ENCODE results near the gene DEF6. TPM values are rescaled to one million over a fixed set of nuclear protein-coding genes. Genes with fewer than 3 reads are reported as not detected.
A peak's percentile ranks its signal among the peaks of the same experiment; 100 is the strongest.

Gene DEF6
- polyA plus RNA-seq, 1 donor: 13.2 TPM

GRCh38 chr6:35280903-35281302, 16.7 kb upstream of the DEF6 start:
- Histone ChIP-seq H3K4me3 (ENCODE audit: low read length) (no peak overlapping the region), H3K27ac (ENCODE audit: low read length) (no peak overlapping the region), H3K9me3 (ENCODE audit: control insufficient read depth, low read depth, low read length) (no peaks in the 10 kb centered on the region), H3K36me3 (ENCODE audit: control insufficient read depth, insufficient read depth, low read length) (peaks cover 37% of the 10 kb centered on the region), H3K4me1 (ENCODE audit: control insufficient read depth, insufficient read depth, low read length) (no peaks in the 10 kb centered on the region), H3K27me3 (ENCODE audit: control insufficient read depth, insufficient read depth, low read length) (no peaks in the 10 kb centered on the region)
- no CpG with 5 or more reads among the region's 4 CpGs for WGBS (ENCODE audit: insufficient coverage, low lambda C conversion rate)
- DNase-seq: no peak

- Histone ChIP-seq H3K36me3 (ENCODE audit: control insufficient read depth, insufficient read depth, low read length) (peaks cover 52% of the 10 kb centered on the region), H3K27me3 (ENCODE audit: control insufficient read depth, insufficient read depth, low read length) (no peaks in the 10 kb centered on the region), H3K27ac (ENCODE audit: low read length) (no peak overlapping the region), H3K4me1 (ENCODE audit: control insufficient read depth, insufficient read depth, low read length) (no peaks in the 10 kb centered on the region), H3K9me3 (ENCODE audit: control insufficient read depth, low read depth, low read length) (no peaks in the 10 kb centered on the region), H3K4me3 (ENCODE audit: low read length) (no peak overlapping the region)
- WGBS (ENCODE audit: insufficient coverage, low lambda C conversion rate): no CpG with 5 or more reads among the region's 2 CpGs
- DNase-seq: no peak
Observed at GRCh38 chr6:35282472-35282871, 15.1 kb upstream of the DEF6 start.

DNA sequence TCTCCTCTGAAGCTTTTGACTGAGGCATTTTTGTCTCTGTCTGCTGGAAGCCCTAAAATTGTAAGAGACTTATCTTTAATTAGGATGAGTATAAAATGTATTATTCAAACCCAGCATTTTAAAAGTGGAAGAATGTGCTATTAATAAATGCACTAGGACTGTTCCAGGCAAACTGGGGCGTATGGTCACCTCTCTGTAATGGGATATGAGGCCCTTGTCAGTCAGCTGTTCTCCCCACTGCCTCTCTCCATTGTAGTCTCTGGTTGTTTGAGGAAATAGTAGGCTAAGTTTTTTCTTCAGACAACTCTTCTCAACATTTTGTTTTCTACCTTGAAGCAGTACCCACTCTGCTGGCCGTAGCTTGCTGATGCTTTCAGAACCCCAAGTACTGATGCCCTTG, 14.3 kb upstream of the DEF6 start:
- no peaks in the 10 kb centered on the region for H3K27me3 ChIP-seq (ENCODE audit: control insufficient read depth, insufficient read depth, low read length)
- no peak overlapping the region for H3K4me3 ChIP-seq (ENCODE audit: low read length)
- no peaks in the 10 kb centered on the region for H3K4me1 ChIP-seq (ENCODE audit: control insufficient read depth, insufficient read depth, low read length)
- WGBS (ENCODE audit: insufficient coverage, low lambda C conversion rate): no CpG with 5 or more reads among the region's 2 CpGs
- H3K36me3 ChIP-seq (ENCODE audit: control insufficient read depth, insufficient read depth, low read length): peaks cover 61% of the 10 kb centered on the region
- no peak for DNase-seq
- no peak overlapping the region for H3K27ac ChIP-seq (ENCODE audit: low read length)
- H3K9me3 ChIP-seq (ENCODE audit: control insufficient read depth, low read depth, low read length): no peaks in the 10 kb centered on the region

DNA sequence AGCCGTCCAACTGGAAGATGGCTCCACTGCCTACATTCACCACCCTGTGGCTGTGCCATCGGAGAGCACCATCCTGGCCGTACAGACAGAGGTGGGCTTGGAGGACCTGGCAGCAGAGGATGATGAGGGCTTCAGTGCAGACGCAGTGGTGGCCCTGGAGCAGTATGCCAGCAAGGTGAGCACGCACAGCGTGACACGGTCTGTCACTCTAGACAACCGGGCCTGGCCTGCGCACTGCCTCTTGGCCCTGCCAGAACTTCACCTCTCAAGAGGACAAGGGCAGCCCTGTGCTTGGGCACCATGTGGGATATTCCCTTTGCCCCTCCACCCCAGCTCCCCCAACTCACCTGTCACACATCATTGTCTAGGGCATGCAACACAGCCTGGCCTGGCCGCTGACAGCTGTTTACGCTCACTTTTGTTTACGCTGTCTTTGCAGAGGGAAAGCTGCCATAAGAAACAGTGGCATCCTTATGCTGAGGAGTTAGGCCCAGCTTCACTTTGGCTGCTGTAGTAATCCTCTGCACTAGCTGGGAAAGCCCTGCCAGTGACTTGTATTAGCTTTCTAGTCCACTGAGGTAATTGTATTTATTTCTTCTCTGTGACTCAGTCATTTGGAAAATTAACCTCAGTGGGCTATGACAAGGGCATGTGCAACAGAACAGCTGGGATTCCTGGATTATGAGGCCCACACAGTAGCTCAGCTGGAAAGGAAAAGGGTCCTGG, 9.8 kb upstream of the DEF6 start:
- Histone ChIP-seq H3K36me3 (ENCODE audit: control insufficient read depth, insufficient read depth, low read length) (peaks cover 83% of the 10 kb centered on the region), H3K4me1 (ENCODE audit: control insufficient read depth, insufficient read depth, low read length) (no peaks in the 10 kb centered on the region), H3K4me3 (ENCODE audit: low read length) (no peak overlapping the region), H3K27me3 (ENCODE audit: control insufficient read depth, insufficient read depth, low read length) (no peaks in the 10 kb centered on the region), H3K9me3 (ENCODE audit: control insufficient read depth, low read depth, low read length) (no peaks in the 10 kb centered on the region), H3K27ac (ENCODE audit: low read length) (no peak overlapping the region)
- no CpG with 5 or more reads among the region's 12 CpGs for WGBS (ENCODE audit: insufficient coverage, low lambda C conversion rate)
- DNase-seq: no peak

GRCh38 chr6:35288834-35289233, 8.8 kb upstream of the DEF6 start:
- Histone ChIP-seq H3K4me3 (ENCODE audit: low read length) (no peak overlapping the region), H3K36me3 (ENCODE audit: control insufficient read depth, insufficient read depth, low read length) (peaks cover 83% of the 10 kb centered on the region), H3K27me3 (ENCODE audit: control insufficient read depth, insufficient read depth, low read length) (no peaks in the 10 kb centered on the region), H3K9me3 (ENCODE audit: control insufficient read depth, low read depth, low read length) (no peaks in the 10 kb centered on the region), H3K4me1 (ENCODE audit: control insufficient read depth, insufficient read depth, low read length) (no peaks in the 10 kb centered on the region), H3K27ac (ENCODE audit: low read length) (no peak overlapping the region)
- DNase-seq: no peak
- WGBS (ENCODE audit: insufficient coverage, low lambda C conversion rate): no CpG with 5 or more reads among the region's 4 CpGs

DNA sequence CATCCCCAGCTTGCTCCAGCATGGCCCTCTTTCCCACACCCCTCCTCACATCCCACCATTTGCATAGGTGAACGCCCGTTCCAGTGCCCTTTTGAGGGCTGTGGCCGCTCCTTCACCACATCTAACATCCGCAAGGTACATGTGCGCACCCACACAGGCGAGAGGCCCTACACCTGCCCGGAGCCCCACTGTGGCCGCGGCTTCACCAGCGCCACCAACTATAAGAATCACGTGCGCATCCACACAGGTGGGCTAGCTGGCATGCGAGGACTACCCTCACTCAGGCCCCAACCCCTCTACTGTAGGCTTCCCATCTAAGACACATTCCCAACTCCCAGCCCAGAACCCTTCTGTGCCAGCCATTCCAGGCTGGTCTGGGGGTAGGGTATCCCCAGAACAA, 6.1 kb upstream of the DEF6 start:
- H3K36me3 ChIP-seq (ENCODE audit: control insufficient read depth, insufficient read depth, low read length): peaks cover 91% of the 10 kb centered on the region
- H3K9me3 ChIP-seq (ENCODE audit: control insufficient read depth, low read depth, low read length): no peaks in the 10 kb centered on the region
- no peak overlapping the region for H3K4me3 ChIP-seq (ENCODE audit: low read length)
- no peaks in the 10 kb centered on the region for H3K27me3 ChIP-seq (ENCODE audit: control insufficient read depth, insufficient read depth, low read length)
- WGBS (ENCODE audit: insufficient coverage, low lambda C conversion rate): no CpG with 5 or more reads among the region's 13 CpGs
- no peak overlapping the region for H3K27ac ChIP-seq (ENCODE audit: low read length)
- no peaks in the 10 kb centered on the region for H3K4me1 ChIP-seq (ENCODE audit: control insufficient read depth, insufficient read depth, low read length)
- DNase-seq: no peak

DNA sequence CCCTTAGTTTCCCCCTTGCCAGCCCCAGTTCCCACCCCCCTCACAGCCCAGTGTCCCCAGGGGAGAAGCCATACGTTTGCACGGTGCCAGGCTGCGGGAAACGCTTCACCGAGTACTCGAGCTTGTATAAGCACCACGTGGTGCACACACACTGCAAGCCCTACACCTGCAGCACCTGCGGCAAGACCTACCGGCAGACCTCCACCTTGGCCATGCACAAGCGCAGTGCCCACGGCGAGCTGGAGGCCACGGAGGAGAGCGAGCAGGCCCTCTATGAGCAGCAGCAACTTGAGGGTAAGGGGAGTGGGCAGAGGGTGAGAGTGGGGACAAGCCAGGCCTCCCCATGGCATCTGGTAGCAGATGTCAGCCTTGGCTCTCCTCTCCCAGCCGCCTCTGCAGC, 5.1 kb upstream of the DEF6 start:
- H3K4me1 ChIP-seq (ENCODE audit: control insufficient read depth, insufficient read depth, low read length): peaks cover 5% of the 10 kb centered on the region
- DNase-seq: no peak
- H3K4me3 ChIP-seq (ENCODE audit: low read length): no peak overlapping the region
- no peaks in the 10 kb centered on the region for H3K27me3 ChIP-seq (ENCODE audit: control insufficient read depth, insufficient read depth, low read length)
- WGBS (ENCODE audit: insufficient coverage, low lambda C conversion rate): no CpG with 5 or more reads among the region's 15 CpGs
- H3K36me3 ChIP-seq (ENCODE audit: control insufficient read depth, insufficient read depth, low read length): peaks cover 85% of the 10 kb centered on the region
- H3K27ac ChIP-seq (ENCODE audit: low read length): no peak overlapping the region
- no peaks in the 10 kb centered on the region for H3K9me3 ChIP-seq (ENCODE audit: control insufficient read depth, low read depth, low read length)

- Histone ChIP-seq H3K36me3 (ENCODE audit: control insufficient read depth, insufficient read depth, low read length) (peaks cover 76% of the 10 kb centered on the region), H3K27me3 (ENCODE audit: control insufficient read depth, insufficient read depth, low read length) (no peaks in the 10 kb centered on the region), H3K4me1 (ENCODE audit: control insufficient read depth, insufficient read depth, low read length) (peaks cover 15% of the 10 kb centered on the region), H3K9me3 (ENCODE audit: control insufficient read depth, low read depth, low read length) (no peaks in the 10 kb centered on the region), H3K4me3 (ENCODE audit: low read length) (no peak overlapping the region), H3K27ac (ENCODE audit: low read length) (no peak overlapping the region)
- no CpG with 5 or more reads among the region's 9 CpGs for whole genome bisulfite sequencing (ENCODE audit: insufficient coverage, low lambda C conversion rate)
- DNase-seq: no peak
Observed at GRCh38 chr6:35293681-35294080, 3.9 kb upstream of the DEF6 start.

DNA sequence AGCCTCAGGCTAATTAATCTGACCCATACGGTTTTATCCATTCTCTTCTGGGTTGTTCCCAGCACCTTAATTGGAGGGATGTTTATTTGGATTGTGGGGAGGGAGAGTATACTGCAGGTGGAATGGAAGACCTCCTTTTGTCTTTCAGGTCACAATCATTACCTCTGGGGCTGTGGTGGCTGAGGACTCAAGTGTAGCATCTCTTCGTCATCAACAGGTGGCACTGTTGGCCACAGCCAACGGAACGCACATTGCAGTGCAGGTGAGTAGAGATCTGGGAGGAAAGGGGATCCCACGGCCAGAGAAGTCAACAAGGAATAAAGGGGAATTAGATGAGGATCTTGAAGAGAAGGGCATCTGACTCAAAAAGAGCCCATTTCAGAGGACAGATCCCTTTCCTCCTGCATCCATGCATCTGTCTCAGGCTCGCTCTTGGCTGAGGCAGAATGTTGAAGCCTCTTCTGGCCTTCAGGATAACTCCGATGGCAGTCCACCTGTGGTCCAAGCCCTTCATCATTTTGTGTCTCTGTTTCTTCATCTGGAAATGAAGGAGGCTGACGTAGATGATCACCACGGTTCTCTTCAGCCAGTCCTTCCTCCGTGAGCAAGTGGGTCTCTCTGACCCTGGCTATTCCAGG, 3.2 kb upstream of the DEF6 start:
- Histone ChIP-seq H3K4me3 (ENCODE audit: low read length) (no peak overlapping the region), H3K27ac (ENCODE audit: low read length) (no peak overlapping the region), H3K9me3 (ENCODE audit: control insufficient read depth, low read depth, low read length) (no peaks in the 10 kb centered on the region), H3K4me1 (ENCODE audit: control insufficient read depth, insufficient read depth, low read length) (peaks cover 18% of the 10 kb centered on the region), H3K27me3 (ENCODE audit: control insufficient read depth, insufficient read depth, low read length) (no peaks in the 10 kb centered on the region), H3K36me3 (ENCODE audit: control insufficient read depth, insufficient read depth, low read length) (peaks cover 70% of the 10 kb centered on the region)
- peak in 1 of 2 donors; percentile 45 for DNase-seq
- 10% methylated on average over 3 of the region's 10 CpGs for WGBS (ENCODE audit: insufficient coverage, low lambda C conversion rate)

DNA sequence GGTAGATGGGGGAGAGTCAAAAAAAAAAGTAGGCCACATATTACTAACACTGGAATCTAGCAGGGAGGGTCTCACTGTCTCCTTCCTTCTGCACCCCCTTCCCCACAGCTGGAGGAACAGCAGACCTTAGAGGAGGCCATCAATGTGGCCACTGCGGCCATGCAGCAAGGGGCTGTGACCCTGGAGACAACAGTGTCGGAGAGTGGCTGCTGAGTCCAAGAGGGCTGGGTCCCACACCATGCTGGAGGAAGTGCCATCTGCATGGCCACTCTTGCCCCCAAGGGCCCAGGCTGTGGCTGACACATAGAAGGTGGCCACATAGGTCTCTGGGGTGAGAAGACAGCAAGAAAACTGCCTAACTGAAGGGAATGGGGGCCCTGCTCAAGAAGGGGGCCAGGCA, 2.6 kb upstream of the DEF6 start:
- WGBS (ENCODE audit: insufficient coverage, low lambda C conversion rate): no CpG with 5 or more reads among the region's 2 CpGs

More for the DNA sequence above, 2.6 kb upstream of the DEF6 start:
- no peak overlapping the region for H3K27ac ChIP-seq (ENCODE audit: low read length)
- peaks cover 64% of the 10 kb centered on the region for H3K36me3 ChIP-seq (ENCODE audit: control insufficient read depth, insufficient read depth, low read length)
- no peak overlapping the region for H3K4me3 ChIP-seq (ENCODE audit: low read length)
- DNase-seq: no peak
- H3K9me3 ChIP-seq (ENCODE audit: control insufficient read depth, low read depth, low read length): no peaks in the 10 kb centered on the region
- H3K4me1 ChIP-seq (ENCODE audit: control insufficient read depth, insufficient read depth, low read length): peaks cover 24% of the 10 kb centered on the region
- no peaks in the 10 kb centered on the region for H3K27me3 ChIP-seq (ENCODE audit: control insufficient read depth, insufficient read depth, low read length)
